GM10266 (cell line): ENCODE measurements around the gene ZDHHC18.

Source experiments
- DNase-seq: peaks from one replicate; pipeline ENCODE4 v3.0.0; 2012; ENCODE audit errors: extremely low spot score
- CTCF ChIP-seq: IDR thresholded peaks from 2 replicates; pipeline ENCODE4 v1.5.1; 2012; ENCODE audit warnings: mild to moderate bottlenecking, low read depth; ENCODE audit not compliant: control insufficient read depth, insufficient read depth; ENCODE audit errors: missing control alignments

The ZDHHC18 gene

GRCh38 chr1:26784023-26784871 lies 42.2 kb upstream of the ZDHHC18 start:
- no peak for DNase-seq
- no peak for TF ChIP-seq CTCF

DNA sequence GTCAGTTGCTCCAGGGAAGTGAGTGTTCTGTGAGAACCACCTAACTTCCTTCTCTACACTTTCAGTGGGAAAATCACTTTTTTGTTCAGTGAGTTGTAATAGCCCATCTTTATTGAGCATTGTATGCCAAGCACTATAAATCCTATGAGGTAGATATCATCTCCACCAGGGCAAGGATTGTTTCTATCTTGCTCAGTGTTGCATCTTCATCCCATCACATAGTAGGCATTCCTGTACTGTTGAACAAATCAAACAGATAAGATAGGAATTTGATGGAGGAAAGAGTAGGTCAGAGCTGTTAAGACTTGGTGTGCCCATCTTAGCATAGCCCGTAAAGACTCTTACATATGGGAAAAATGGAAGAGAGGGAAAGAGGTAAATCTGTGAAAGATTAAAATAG lies 41.6 kb upstream of the ZDHHC18 start:
- DNase-seq: no peak
- TF ChIP-seq CTCF: no peak

- DNase-seq: no peak
- no peak for TF ChIP-seq CTCF
Measured at GRCh38 chr1:26785611-26786436, 40.7 kb upstream of the ZDHHC18 start.

DNA sequence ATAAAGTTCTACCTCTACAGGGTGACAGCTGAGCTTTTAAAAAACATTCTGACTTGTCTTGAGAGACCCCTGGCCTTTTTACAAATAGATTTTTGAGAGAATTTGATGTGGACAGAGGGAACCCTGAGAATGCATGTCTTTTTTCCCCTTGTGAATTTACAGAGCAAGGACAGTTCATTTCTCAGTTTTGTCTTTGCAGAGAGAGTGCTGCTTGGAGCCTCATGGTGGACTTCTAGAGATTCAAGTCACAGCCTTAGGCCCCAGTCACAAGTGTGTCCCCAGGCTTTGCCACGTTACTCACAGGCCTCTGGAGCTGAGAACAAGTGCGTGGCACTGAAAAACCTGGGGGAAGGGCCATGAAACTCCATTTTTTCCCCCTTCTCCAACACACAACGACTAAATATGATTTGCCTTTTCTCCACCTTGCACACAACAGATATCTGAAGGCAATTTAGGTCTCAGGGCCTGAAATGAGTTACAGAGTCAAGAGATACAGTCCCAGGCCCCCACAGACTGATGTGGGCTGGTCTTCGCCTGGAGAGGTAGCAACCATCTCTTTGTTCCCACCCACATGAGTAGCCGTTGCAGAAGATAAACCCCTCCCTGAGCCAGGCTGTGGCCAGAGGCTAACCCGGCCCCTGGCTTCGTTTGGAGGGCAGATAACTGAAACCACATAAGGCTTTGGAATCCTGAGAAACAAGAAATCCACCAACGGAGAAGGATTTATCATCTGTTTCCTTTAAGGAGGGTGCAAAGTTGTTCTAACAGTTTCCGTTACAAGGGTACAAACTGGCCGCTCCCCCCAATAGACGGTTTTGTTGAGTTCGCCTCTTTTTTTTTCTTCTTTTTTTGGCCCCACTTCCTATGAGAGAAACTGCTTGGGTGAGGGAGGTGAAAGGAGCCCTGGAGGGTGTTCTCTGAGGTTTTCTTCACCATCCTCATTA lies 39.8 kb upstream of the ZDHHC18 start:
- no peak for TF ChIP-seq CTCF
- peak; percentile 74 for DNase-seq

- DNase-seq: peak; percentile 89
- no peak for TF ChIP-seq CTCF
Measured at GRCh38 chr1:26787381-26787705, 39.1 kb upstream of the ZDHHC18 start.

- TF ChIP-seq CTCF: no peak
- DNase-seq: peak; percentile 90
Measured at GRCh38 chr1:26787706-26788514, 38.6 kb upstream of the ZDHHC18 start, which contains the start of gene PIGV. PIGV (plus strand) TSS chr1:26787950; CDS start chr1:26790816, 2,866 bp downstream.
